Transverse colon (tissue), 3 donors: Measurements from ENCODE around the gene SARDH.

ENCODE experiments used
- POLR2A ChIP-seq: fragments of 450-650 bp; IDR thresholded peaks from one replicate; pipeline ENCODE4 v1.6.1; 2016; ENCODE audit warnings: antibody characterized with exemption, mild to moderate bottlenecking, moderate library complexity
- TF ChIP-seq, protein P1 (sequence below), 5 experiments: fragments of 200-600 bp in 3 of 5; fragments of 450-650 bp in 2 of 5; sonication (generic) in 3 of 5; IDR thresholded peaks; 1 replicate in 2 of 5; 2 replicates in 3 of 5; pipeline ENCODE4 v1.5.1; 2016 to 2017; ENCODE audit warnings: antibody characterized with exemption in 5 of 5, inconsistent platforms in 3 of 5, mild to moderate bottlenecking in 2 of 5, moderate library complexity in 1 of 5

DNA sequence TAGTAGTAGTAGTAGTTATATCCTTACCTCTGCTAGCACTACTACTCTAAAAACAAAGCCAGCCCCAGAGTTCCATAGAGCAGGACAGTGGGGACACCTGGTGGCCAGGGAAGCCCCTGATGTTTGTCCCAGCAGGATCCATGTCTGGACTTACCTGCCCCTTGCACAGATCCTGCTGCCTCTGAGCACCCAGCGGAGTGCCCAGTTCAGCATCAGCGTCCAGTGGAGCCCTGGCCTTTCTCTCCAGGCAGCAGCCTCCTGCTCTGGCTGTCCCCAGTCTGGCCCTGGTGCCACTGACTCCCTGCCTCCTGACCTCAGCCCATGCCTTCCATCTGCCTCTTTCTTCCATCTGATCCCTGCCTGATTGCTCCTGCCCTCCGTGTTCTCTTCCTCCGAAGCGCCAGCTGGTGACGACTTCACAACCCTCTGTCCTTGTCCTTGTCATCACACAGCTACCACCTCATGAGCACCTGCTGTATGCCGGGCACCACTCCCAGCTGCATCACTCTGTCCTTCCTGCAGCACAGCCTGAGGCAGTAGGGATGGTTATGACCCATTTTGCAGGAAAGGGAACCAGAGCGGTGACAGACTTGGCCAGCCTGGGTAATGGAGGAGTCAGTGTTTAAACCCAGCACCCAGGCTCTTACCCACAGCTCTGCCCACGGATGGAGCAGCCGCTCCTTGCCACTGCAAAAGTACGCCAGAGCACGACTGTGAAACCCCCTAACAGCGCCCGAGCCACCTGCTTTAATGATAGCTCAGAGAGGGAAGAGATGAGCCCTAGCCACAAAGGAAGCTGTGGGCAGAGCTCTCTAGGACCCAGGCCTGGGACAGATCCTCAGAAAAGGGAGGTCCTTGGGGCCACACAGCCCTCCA lies 11.5 kb downstream of the SARDH start:
- TF ChIP-seq, protein P1, sequence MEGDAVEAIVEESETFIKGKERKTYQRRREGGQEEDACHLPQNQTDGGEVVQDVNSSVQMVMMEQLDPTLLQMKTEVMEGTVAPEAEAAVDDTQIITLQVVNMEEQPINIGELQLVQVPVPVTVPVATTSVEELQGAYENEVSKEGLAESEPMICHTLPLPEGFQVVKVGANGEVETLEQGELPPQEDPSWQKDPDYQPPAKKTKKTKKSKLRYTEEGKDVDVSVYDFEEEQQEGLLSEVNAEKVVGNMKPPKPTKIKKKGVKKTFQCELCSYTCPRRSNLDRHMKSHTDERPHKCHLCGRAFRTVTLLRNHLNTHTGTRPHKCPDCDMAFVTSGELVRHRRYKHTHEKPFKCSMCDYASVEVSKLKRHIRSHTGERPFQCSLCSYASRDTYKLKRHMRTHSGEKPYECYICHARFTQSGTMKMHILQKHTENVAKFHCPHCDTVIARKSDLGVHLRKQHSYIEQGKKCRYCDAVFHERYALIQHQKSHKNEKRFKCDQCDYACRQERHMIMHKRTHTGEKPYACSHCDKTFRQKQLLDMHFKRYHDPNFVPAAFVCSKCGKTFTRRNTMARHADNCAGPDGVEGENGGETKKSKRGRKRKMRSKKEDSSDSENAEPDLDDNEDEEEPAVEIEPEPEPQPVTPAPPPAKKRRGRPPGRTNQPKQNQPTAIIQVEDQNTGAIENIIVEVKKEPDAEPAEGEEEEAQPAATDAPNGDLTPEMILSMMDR (IDR thresholded peaks at IDR 0.05) = peak; percentile 22 to 51 (median 47)
- TF ChIP-seq POLR2A = no peak
